Common myeloid progenitor, CD34-positive (primary cell): ENCODE measurements around the gene DPH7.
A peak's percentile ranks its signal among the peaks of the same experiment; 100 is the strongest.
"Not testable (repeated sequence)": the region's sequence is repeated elsewhere in the genome, so short reads cannot be mapped to it uniquely, and the experiment has no call there.

Experiments used
- CTCF ChIA-PET: fragments of 350-600 bp; sonication (Branson Sonifier 250); formaldehyde crosslinking; loops from one replicate; lab custom pipeline; 2021; ENCODE audit warnings: antibody characterized with exemption; lab: Charles Lee
- POLR2A ChIA-PET: fragments of 350-600 bp; sonication (Branson Sonifier 250); formaldehyde crosslinking; loops from one replicate; lab custom pipeline; 2021; ENCODE audit warnings: antibody characterized with exemption; lab: Charles Lee
- DNase-seq, 3 donors: peaks; one replicate each; pipeline versions ENCODE4 v3.0.0 to v3.0.0-alpha.2; 2013
- H3K27ac ChIP-seq, 2 experiments: 1 replicate in 1 of 2; 2 replicates in 1 of 2; pipeline ENCODE4 v1.7.0; 2013; ENCODE audit warnings: inconsistent platforms in 2 of 2, low read length in 2 of 2, mild to moderate bottlenecking in 2 of 2, low read depth in 1 of 2, moderate library complexity in 1 of 2; ENCODE audit not compliant: severe bottlenecking in 2 of 2, insufficient read depth in 1 of 2, poor library complexity in 1 of 2
- H3K27me3 ChIP-seq, 5 experiments: replicated peaks in 2 of 5; 1 replicate in 3 of 5; 2 replicates in 2 of 5; pipeline versions ENCODE4 v1.6.1 to v1.7.0; 2013; ENCODE audit warnings: low read length in 4 of 5, mild to moderate bottlenecking in 2 of 5, moderate library complexity in 2 of 5, inconsistent platforms in 1 of 5; ENCODE audit not compliant: insufficient read depth in 5 of 5, control insufficient read depth in 4 of 5
- H3K36me3 ChIP-seq, 4 experiments: 1 replicate in 2 of 4; 2 replicates in 2 of 4; pipeline versions ENCODE4 v1.6.1 to v1.7.0; 2013; ENCODE audit warnings: low read length in 3 of 4, control low read depth in 1 of 4, mild to moderate bottlenecking in 1 of 4; ENCODE audit not compliant: control insufficient read depth in 4 of 4, insufficient read depth in 4 of 4
- H3K4me1 ChIP-seq, 4 experiments: 1 replicate in 3 of 4; 2 replicates in 1 of 4; pipeline versions ENCODE4 v1.6.1 to v1.7.1; 2013; ENCODE audit warnings: low read length in 3 of 4, mild to moderate bottlenecking in 3 of 4, control low read depth in 1 of 4, inconsistent platforms in 1 of 4, moderate library complexity in 1 of 4; ENCODE audit not compliant: control insufficient read depth in 4 of 4, insufficient read depth in 4 of 4; ENCODE audit errors: control extremely low read depth in 1 of 4
- H3K4me3 ChIP-seq, 7 experiments: 1 replicate in 4 of 7; 2 replicates in 3 of 7; pipeline versions ENCODE4 v1.5.1 to v1.7.0; 2013; ENCODE audit warnings: mild to moderate bottlenecking in 7 of 7, low read length in 6 of 7, moderate library complexity in 6 of 7, inconsistent platforms in 2 of 7, low read depth in 2 of 7, control low read depth in 1 of 7; ENCODE audit not compliant: insufficient read depth in 4 of 7, control insufficient read depth in 1 of 7; ENCODE audit errors: extremely low read depth in 1 of 7
- H3K9me3 ChIP-seq, 5 experiments: 1 replicate in 4 of 5; 2 replicates in 1 of 5; pipeline versions ENCODE4 v1.6.1 to v1.7.1; 2013; ENCODE audit warnings: low read length in 4 of 5, mild to moderate bottlenecking in 2 of 5, inconsistent platforms in 1 of 5, low read depth in 1 of 5, moderate library complexity in 1 of 5; ENCODE audit not compliant: control insufficient read depth in 4 of 5, insufficient read depth in 2 of 5; ENCODE audit errors: control extremely low read depth in 1 of 5
- WGBS: methylation state at CpG from one replicate; pipeline ENCODE4 v1.1.5; 2013; ENCODE audit not compliant: insufficient coverage; 5-methylcytosine and 5-hydroxymethylcytosine counted together

DPH7 gene

DNA sequence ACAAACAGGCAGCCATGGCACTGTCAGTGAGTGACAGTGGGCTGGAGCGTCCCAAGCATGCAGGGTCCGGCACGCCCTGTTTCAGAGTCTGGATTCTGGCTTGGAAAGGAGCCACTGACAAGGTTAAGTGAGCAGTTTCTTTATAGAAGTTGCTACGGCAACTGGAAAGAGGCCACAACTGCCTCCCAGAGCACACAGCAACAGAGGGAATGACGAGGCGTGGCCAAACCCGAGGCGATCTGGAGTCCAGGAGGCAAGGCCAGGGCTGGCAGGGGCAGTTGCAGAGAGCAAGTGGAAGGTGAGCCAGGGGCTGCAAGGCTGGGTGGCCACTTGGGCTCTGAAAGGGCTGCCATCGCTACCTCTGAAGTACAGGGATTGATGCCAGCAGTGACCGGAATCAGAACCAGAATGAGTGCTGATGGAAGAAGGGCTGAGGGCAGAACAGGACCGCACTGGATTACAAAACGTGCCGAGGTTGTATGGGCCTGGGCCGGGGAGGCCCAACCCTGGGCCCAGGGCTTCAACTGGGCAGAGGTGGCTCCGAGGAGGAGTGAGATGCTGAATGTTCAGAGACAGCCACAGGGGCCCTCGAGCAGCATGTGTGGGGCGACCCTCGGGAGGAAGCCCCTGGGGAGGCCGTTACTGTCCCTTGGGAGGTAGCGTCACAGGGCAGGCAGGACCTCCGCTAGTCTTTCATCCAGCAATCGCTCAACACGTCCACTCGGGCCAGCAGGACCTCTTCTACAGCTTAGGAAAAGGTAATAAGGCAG lies 22.5 kb downstream of the DPH7 start:
- WGBS = 96% methylated on average over 23 of the region's 24 CpGs
- Histone ChIP-seq H3K36me3 (peaks cover 6 to 46% (median 30%) of the 10 kb centered on the region in 4 experiments), H3K27ac (no peak overlapping the region), H3K4me3 (no peak overlapping the region), H3K4me1 (peaks cover 0 to 10% (median 7%) of the 10 kb centered on the region in 4 experiments), H3K9me3 (no peaks in the 10 kb centered on the region), H3K27me3 (no peaks in the 10 kb centered on the region)
- ChIA-PET CTCF (interaction anchor here (1.0 kb wide), 1 partner anchor 110 kb away, joined by 3 read pairs; no protein-coding TSS in a partner anchor), POLR2A (no interaction called here)
- DNase-seq = no peak

DNA sequence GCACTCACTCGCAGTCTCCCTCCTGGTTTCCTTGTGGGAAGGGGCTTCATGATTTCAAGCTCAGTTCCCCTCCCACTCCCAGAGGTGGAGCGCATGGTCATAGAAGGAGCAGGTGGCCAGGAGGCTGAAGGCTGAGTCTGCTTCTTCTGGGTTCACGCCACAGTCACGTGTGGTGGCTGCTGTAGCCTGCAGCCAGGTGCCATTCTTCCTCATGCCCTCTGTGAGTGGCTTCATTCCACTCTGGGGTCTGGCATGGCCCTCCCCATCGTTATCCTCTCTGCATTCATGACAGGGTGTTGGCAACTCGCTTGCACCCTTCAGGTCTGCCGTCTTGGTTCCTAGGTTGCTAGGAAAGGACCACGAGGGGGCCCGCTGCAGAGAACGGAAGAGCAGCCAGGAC lies 23.5 kb downstream of the DPH7 start:
- H3K4me1 ChIP-seq = peaks cover under 1 to 16% (median 9%) of the 10 kb centered on the region in 4 experiments
- no peak overlapping the region for H3K4me3 ChIP-seq
- no peak for DNase-seq
- CTCF ChIA-PET = no interaction called here
- H3K36me3 ChIP-seq = peaks cover 6 to 42% (median 28%) of the 10 kb centered on the region in 4 experiments
- no peaks in the 10 kb centered on the region for H3K9me3 ChIP-seq
- no peaks in the 10 kb centered on the region for H3K27me3 ChIP-seq
- POLR2A ChIA-PET = no interaction called here
- no peak overlapping the region for H3K27ac ChIP-seq
- 94% methylated on average over 10 of the region's 10 CpGs for WGBS

DNA sequence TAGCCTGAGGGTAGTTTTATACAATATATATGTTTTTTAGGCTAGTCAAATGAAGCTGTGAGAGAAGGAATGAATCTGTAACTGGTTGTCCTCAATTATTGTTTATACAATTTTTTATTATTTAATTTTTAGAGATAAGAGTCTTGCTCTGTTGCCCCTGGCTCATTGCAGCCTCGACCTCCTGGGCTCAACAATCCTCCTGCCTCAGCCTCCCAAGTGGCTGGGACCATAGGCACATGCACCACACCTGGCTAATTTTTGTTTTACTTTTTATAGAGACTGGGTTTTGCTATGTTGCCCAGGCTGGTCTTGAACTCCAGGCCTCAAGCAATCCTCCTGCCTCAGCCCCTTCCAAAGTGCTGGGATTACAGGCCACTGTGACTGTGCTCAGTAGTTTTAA lies 24.4 kb downstream of the DPH7 start:
- no peak for DNase-seq
- H3K27ac ChIP-seq = no peak overlapping the region
- H3K4me1 ChIP-seq = peaks cover 2 to 23% (median 17%) of the 10 kb centered on the region in 4 experiments
- POLR2A ChIA-PET = no interaction called here
- no peaks in the 10 kb centered on the region for H3K27me3 ChIP-seq
- CTCF ChIA-PET = interaction anchor here (0.6 kb wide), 1 partner anchor 66 kb away, joined by 3 read pairs; no protein-coding TSS in a partner anchor
- WGBS = no CpG with 5 or more reads among the region's 1 CpG
- H3K4me3 ChIP-seq = no peak overlapping the region
- H3K36me3 ChIP-seq = peaks cover 4 to 39% (median 22%) of the 10 kb centered on the region in 4 experiments
- no peaks in the 10 kb centered on the region for H3K9me3 ChIP-seq

DNA sequence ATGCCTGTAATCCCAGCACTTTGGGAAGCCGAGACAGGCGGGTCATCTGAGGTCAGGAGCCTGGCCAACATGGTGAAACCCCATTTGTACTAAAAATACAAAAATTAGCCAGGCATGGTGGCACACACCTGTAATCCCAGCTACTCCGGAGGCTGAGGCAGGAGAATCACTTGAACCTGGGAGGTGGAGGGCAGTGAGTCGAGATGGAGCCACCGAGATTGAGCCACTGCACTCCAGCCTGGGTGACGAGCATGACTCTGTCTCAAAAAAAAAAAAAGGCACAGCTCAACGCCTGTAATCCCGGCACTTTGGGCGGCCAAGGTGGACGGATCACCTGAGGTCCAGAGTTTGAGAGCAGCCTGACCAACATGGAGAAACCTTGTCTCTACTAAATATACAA lies 25.1 kb downstream of the DPH7 start:
- CTCF ChIA-PET = interaction anchor here (0.6 kb wide), 1 partner anchor 67 kb away, joined by 3 read pairs; no protein-coding TSS in a partner anchor
- H3K27me3 ChIP-seq, H3K4me3 ChIP-seq, H3K27ac ChIP-seq, H3K9me3 ChIP-seq, DNase-seq, POLR2A ChIA-PET: not testable (repeated sequence)
- peaks cover 4 to 38% (median 21%) of the 10 kb centered on the region in 4 experiments for H3K36me3 ChIP-seq
- peaks cover 2 to 23% (median 19%) of the 10 kb centered on the region in 4 experiments for H3K4me1 ChIP-seq
- 99% methylated on average over 6 of the region's 10 CpGs for WGBS

DNA sequence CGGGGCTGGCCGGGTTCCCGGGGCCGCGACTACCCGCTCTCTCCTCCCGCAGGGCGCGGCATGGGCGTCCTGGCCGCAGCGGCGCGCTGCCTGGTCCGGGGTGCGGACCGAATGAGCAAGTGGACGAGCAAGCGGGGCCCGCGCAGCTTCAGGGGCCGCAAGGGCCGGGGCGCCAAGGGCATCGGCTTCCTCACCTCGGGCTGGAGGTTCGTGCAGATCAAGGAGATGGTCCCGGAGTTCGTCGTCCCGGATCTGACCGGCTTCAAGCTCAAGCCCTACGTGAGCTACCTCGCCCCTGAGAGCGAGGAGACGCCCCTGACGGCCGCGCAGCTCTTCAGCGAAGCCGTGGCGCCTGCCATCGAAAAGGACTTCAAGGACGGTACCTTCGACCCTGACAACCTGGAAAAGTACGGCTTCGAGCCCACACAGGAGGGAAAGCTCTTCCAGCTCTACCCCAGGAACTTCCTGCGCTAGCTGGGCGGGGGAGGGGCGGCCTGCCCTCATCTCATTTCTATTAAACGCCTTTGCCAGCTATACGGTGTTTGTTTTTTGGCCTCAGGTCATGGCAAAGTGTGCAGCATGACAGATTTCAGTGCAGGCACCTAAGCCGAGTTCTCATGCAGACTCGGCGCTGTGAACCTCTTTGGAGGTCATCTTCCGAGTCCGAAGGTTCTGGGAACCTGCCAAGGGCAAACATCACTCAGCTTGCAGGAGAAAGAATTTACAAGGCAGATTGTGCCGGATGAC lies 26.5 kb downstream of the DPH7 start:
- peak in 2 of 3 donors; percentile 38 to 50 for DNase-seq
- peak overlapping the region; percentile 59 to 83 (median 71) for H3K4me3 ChIP-seq
- ChIA-PET POLR2A (interaction anchor here (0.5 to 0.8 kb wide), 2 partner anchors 27 to 76 kb away, joined by 3 read pairs; partner anchors contain the start of gene DPH7), CTCF (interaction anchor here (0.7 to 1.0 kb wide), 3 partner anchors 10 to 76 kb away, joined by 3 to 7 read pairs (median 6); no protein-coding TSS in a partner anchor)
- H3K27ac ChIP-seq = peak overlapping the region in 1 of 2 experiments; percentile 58
- no peaks in the 10 kb centered on the region for H3K9me3 ChIP-seq
- H3K4me1 ChIP-seq = peaks cover 2 to 23% (median 19%) of the 10 kb centered on the region in 4 experiments
- peaks cover 4 to 30% (median 17%) of the 10 kb centered on the region in 4 experiments for H3K36me3 ChIP-seq
- 17% methylated on average over 58 of the region's 58 CpGs for WGBS
- no peaks in the 10 kb centered on the region for H3K27me3 ChIP-seq

DNA sequence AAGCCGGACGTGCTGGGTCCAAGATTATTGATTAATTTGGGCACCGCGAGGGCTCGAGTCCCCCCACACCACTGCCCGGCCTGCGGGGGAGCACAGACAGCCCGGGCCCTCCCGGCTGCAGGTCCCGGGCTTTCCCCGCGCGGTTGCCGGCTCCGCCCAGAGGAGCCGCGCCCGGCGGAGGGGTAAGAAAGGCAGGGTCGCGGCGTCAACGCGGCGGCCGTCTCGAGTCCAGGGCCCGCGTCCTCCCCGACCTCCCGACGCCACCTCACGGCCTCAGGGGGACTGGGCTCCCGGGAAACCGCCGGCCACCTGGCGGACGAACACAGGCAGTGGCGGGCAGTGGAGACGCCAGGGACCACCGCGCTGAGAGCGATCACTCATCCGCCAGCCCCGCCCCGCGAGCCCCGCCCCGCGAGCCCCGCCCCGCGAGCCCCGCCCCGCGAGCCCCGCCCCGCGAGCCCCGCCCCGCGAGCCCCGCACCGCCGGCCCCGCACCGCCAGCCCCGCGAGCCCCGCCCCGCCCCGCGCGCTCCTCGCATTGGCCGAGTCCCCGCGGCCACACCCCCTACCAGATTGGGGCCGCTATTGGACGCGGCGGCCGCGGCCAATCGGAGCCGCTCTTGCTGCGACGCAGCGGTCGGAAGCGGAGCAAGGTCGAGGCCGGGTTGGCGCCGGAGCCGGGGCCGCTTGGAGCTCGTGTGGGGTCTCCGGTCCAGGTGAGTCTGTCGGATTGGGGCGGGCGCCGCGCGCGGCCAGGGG lies 27.3 kb downstream of the DPH7 start, which contains the start of gene MRPL41:
MRPL41 (plus strand) TSS at position 616 of the 758 bp plus-strand sequence. CDS start 203 bp downstream, outside the sequence.
- H3K36me3 ChIP-seq = peaks cover 4 to 25% (median 13%) of the 10 kb centered on the region in 4 experiments

More for the DNA sequence above, 27.3 kb downstream of the DPH7 start, which contains the start of gene MRPL41:
- CTCF ChIA-PET = interaction anchor here (0.6 to 1.0 kb wide), 5 partner anchors 9 to 267 kb away, joined by 3 to 7 read pairs (median 4); no protein-coding TSS in a partner anchor
- no peaks in the 10 kb centered on the region for H3K9me3 ChIP-seq
- peak within 1 kb of the TSS in 1 of 2 experiments; percentile 58 for H3K27ac ChIP-seq
- H3K4me1 ChIP-seq = peaks cover 2 to 23% (median 19%) of the 10 kb centered on the region in 4 experiments
- peak within 1 kb of the TSS; percentile 60 to 83 (median 71) for H3K4me3 ChIP-seq
- 0% methylated on average over 66 of the region's 106 CpGs for WGBS
- POLR2A ChIA-PET = interaction anchor here (0.8 kb wide), 1 partner anchor 27 kb away, joined by 3 read pairs; the partner anchor contains the start of gene DPH7
- no peaks in the 10 kb centered on the region for H3K27me3 ChIP-seq
- peak; percentile 89 to 92 (median 91) for DNase-seq
